Transverse colon (tissue), 4 donors: ENCODE measurements around the gene TNRC6C.

Source experiments
- EP300 ChIP-seq: sonication (generic); formaldehyde crosslinking; IDR thresholded peaks from one replicate; pipeline ENCODE4 v1.6.1; 2017; ENCODE audit warnings: antibody characterized with exemption, low read depth
- POLR2A ChIP-seq: fragments of 450-650 bp; IDR thresholded peaks from one replicate; pipeline ENCODE4 v1.6.1; 2016; ENCODE audit warnings: antibody characterized with exemption, mild to moderate bottlenecking, moderate library complexity
- POLR2AphosphoS5 ChIP-seq, 3 donors: sonication (generic); formaldehyde crosslinking; IDR thresholded peaks; one replicate each; pipeline ENCODE4 v1.6.1; 2016; ENCODE audit warnings: antibody characterized with exemption in 3 of 3
- TF ChIP-seq, protein P1 (sequence below), 5 experiments: fragments of 200-600 bp in 3 of 5; fragments of 450-650 bp in 2 of 5; sonication (generic) in 3 of 5; IDR thresholded peaks; 1 replicate in 2 of 5; 2 replicates in 3 of 5; pipeline ENCODE4 v1.5.1; 2016 to 2017; ENCODE audit warnings: antibody characterized with exemption in 5 of 5, inconsistent platforms in 3 of 5, mild to moderate bottlenecking in 2 of 5, moderate library complexity in 1 of 5

- TF ChIP-seq, protein P1, sequence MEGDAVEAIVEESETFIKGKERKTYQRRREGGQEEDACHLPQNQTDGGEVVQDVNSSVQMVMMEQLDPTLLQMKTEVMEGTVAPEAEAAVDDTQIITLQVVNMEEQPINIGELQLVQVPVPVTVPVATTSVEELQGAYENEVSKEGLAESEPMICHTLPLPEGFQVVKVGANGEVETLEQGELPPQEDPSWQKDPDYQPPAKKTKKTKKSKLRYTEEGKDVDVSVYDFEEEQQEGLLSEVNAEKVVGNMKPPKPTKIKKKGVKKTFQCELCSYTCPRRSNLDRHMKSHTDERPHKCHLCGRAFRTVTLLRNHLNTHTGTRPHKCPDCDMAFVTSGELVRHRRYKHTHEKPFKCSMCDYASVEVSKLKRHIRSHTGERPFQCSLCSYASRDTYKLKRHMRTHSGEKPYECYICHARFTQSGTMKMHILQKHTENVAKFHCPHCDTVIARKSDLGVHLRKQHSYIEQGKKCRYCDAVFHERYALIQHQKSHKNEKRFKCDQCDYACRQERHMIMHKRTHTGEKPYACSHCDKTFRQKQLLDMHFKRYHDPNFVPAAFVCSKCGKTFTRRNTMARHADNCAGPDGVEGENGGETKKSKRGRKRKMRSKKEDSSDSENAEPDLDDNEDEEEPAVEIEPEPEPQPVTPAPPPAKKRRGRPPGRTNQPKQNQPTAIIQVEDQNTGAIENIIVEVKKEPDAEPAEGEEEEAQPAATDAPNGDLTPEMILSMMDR (IDR thresholded peaks at IDR 0.05), result no peak
- TF ChIP-seq POLR2A (no peak), POLR2AphosphoS5 (IDR thresholded peaks at IDR 0.05) (no peak), EP300 (no peak)
Observed at GRCh38 chr17:77935121-77935571, 23.4 kb upstream of the TNRC6C start.
